GM21786 (cell line): ENCODE results near the gene DLX2.

Experiments used
- ATAC-seq: cut with Tn5 transposase; IDR thresholded peaks from one replicate; pipeline ENCODE4 v1.9.1; 2021; ENCODE audit not compliant: unreplicated experiment

DLX2 gene

GRCh38 chr2:172056293-172056692, 46.4 kb downstream of the DLX2 start:
- ATAC-seq, result no peak

DNA sequence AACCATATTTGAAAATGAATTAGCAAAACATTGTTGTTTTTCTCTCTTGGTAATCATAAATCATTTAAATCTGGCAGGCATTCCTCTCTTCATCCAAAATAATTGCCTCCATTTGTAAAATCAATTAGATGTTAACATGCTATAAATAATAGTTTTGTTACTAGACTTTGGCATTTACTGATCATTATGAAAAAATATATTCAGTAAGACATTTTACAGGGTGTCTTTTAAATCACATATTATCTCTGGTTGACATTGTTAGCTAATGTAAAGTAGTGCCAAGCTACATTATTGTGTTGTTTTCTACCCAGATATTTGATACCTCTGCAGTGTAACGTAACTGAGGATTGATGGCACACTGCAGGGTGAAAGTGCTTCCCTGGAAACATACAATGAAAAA, 49.2 kb downstream of the DLX2 start:
- no peak for ATAC-seq

- no peak for ATAC-seq
Measured at GRCh38 chr2:172052000-172052983, 50.4 kb downstream of the DLX2 start.

DNA sequence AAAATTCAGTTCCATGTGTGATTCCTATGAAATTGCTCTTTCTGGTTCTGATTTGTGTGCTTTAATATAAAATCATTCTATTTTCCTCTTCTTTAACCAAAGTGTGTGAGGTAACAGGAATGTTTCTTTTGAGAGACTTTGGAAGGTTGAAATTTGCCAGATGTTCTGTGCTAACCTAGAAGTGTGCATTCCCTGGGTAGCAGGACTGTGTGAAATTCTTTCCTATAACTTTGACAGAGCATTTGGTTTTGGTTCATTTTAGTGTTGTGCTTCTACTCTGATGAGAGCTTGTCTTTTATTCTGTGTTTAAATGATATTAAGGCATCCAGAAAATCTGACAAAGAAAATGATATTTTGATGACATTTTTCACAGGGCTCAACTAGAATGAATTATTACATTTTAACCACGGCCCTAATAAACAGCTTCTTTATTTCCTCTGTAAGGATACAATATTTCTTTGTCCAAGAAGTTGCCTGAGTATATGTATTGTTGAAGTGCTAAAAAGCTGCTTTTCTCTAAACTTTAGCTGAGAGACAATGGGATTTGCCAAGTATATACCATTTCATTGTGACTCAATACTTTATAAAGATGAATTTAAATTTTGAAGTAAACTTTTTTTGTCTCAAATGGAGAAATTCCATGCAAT, 52.1 kb downstream of the DLX2 start:
- ATAC-seq, result no peak

DNA sequence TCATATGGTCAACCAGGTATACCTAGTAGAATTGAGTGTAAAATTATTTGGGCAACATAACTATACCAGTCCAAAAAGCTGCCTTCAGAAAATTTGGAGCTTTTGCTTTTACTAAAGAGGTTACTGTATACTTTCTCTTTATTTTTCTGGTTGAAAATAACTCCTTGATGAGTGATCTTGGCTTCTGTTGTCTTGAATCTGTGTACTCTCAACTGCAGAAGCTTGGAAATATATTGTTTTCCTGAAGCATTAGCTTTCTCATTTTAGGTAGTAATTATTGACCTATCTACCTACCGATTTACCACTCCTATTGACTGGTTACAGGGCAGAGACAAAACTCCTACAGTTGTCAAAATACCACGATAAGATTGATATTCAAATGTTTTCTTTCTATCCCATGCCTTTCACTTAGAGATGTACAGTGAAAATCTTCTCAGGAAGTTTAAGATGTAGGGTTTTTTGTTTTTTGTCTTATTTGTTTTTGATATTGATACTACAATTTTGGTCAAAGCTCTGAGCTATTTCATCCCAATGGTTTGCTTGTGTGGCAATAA, 53.1 kb downstream of the DLX2 start:
- no peak for ATAC-seq
